Measurements from ENCODE around the gene EXOC4. TPM values are rescaled to one million over a fixed set of nuclear protein-coding genes. Genes with fewer than 3 reads are reported as not detected.

Gene EXOC4
- total RNA-seq, 1 experiment from 2014 or later = 71.0 TPM

DNA sequence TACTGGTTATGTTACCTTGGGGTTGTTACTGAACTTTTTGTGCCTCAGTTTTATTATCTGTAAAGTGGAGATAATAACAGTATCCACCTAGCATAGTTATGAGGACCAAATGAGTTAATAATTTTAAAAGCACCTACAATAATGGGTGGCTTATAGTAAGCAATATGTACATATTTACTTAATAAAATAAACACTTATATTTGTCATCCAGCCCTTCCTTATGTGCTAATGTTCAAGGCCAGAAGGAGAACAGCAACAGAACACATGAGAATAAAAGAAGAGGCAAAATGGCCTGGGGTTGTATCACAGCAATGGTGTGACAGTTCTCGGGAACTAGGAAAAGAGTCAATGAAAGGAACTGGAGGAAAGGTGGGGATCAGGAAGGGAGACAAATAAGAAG lies 618.9 kb downstream of the EXOC4 start:
- Histone ChIP-seq H3K9me3 (ENCODE audit: control insufficient read depth, insufficient read depth, low read depth, low read length) (no peaks in the 10 kb centered on the region), H3K36me3 (ENCODE audit: control insufficient read depth, insufficient read depth, low read length) (no peaks in the 10 kb centered on the region), H3K4me3 (ENCODE audit: low read depth in 2 of 2, low read length in 2 of 2) (no peak overlapping the region), H3K4me1 (ENCODE audit: control insufficient read depth, insufficient read depth, low read length) (no peaks in the 10 kb centered on the region), H3K27ac (ENCODE audit: low read length) (no peak overlapping the region), H3K27me3 (ENCODE audit: control insufficient read depth, insufficient read depth, low read length) (no peaks in the 10 kb centered on the region)
- ATAC-seq (no peak), DNase-seq (ENCODE audit: low read depth, low spot score) (no peak)
- in situ Hi-C loops (cut with HindIII; ENCODE audit: low pct_unique_long_range_greater_than_20kb, low sequenced_read_pairs) = no loop called here
- TF ChIP-seq, protein P1, sequence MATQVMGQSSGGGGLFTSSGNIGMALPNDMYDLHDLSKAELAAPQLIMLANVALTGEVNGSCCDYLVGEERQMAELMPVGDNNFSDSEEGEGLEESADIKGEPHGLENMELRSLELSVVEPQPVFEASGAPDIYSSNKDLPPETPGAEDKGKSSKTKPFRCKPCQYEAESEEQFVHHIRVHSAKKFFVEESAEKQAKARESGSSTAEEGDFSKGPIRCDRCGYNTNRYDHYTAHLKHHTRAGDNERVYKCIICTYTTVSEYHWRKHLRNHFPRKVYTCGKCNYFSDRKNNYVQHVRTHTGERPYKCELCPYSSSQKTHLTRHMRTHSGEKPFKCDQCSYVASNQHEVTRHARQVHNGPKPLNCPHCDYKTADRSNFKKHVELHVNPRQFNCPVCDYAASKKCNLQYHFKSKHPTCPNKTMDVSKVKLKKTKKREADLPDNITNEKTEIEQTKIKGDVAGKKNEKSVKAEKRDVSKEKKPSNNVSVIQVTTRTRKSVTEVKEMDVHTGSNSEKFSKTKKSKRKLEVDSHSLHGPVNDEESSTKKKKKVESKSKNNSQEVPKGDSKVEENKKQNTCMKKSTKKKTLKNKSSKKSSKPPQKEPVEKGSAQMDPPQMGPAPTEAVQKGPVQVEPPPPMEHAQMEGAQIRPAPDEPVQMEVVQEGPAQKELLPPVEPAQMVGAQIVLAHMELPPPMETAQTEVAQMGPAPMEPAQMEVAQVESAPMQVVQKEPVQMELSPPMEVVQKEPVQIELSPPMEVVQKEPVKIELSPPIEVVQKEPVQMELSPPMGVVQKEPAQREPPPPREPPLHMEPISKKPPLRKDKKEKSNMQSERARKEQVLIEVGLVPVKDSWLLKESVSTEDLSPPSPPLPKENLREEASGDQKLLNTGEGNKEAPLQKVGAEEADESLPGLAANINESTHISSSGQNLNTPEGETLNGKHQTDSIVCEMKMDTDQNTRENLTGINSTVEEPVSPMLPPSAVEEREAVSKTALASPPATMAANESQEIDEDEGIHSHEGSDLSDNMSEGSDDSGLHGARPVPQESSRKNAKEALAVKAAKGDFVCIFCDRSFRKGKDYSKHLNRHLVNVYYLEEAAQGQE (IDR thresholded peaks at IDR 0.05; ENCODE audit: insufficient read depth in 1 of 2, low read depth in 2 of 2, low read length in 1 of 2) = no peak
- TF ChIP-seq TCF7L2 (IDR thresholded peaks at IDR 0.05; ENCODE audit: low read depth, low read length) = no peak
- TF ChIP-seq, protein P2, sequence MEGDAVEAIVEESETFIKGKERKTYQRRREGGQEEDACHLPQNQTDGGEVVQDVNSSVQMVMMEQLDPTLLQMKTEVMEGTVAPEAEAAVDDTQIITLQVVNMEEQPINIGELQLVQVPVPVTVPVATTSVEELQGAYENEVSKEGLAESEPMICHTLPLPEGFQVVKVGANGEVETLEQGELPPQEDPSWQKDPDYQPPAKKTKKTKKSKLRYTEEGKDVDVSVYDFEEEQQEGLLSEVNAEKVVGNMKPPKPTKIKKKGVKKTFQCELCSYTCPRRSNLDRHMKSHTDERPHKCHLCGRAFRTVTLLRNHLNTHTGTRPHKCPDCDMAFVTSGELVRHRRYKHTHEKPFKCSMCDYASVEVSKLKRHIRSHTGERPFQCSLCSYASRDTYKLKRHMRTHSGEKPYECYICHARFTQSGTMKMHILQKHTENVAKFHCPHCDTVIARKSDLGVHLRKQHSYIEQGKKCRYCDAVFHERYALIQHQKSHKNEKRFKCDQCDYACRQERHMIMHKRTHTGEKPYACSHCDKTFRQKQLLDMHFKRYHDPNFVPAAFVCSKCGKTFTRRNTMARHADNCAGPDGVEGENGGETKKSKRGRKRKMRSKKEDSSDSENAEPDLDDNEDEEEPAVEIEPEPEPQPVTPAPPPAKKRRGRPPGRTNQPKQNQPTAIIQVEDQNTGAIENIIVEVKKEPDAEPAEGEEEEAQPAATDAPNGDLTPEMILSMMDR (IDR thresholded peaks at IDR 0.05) = no peak
- TF ChIP-seq SIN3A (IDR thresholded peaks at IDR 0.05; ENCODE audit: borderline replicate concordance, insufficient read depth, low read depth, low read length) = no peak
- no peak for TF ChIP-seq POLR2AphosphoS5 (IDR thresholded peaks at IDR 0.05; ENCODE audit: low read depth, low read length)
- ChIA-PET CTCF (no interaction called here), POLR2A (no interaction called here)
- no TSS peak for BruUV-seq (replicated peaks)
- intact Hi-C loops (cut with micrococcal nuclease; ENCODE audit: unreplicated experiment) = no loop called here

DNA sequence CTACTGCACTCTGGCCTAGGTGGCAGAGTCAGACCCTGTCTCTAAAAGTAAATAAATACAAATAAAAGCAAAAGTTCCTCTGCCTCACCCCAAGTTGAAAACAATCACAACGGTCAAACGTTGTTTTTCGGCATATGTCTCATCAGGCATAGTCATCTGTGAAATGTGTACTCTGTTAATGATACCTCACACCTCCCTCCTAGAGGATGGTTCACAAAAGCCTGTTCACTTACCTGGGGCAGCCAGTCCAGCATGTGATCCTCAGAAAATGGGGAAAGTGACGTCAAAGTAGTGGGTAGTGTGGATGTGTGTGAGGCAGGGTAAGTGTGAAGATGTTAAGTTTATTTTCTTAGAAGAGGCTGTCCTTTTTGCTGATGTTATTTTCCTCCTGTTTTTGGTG lies 620.3 kb downstream of the EXOC4 start:
- ATAC-seq = no peak
- DNase-seq (ENCODE audit: low read depth, low spot score) = no peak
- intact Hi-C loops (cut with micrococcal nuclease; ENCODE audit: unreplicated experiment) (no loop called here), in situ Hi-C loops (cut with HindIII; ENCODE audit: low pct_unique_long_range_greater_than_20kb, low sequenced_read_pairs) (no loop called here)
- Histone ChIP-seq H3K27me3 (ENCODE audit: control insufficient read depth, insufficient read depth, low read length) (no peaks in the 10 kb centered on the region), H3K4me1 (ENCODE audit: control insufficient read depth, insufficient read depth, low read length) (no peaks in the 10 kb centered on the region), H3K36me3 (ENCODE audit: control insufficient read depth, insufficient read depth, low read length) (no peaks in the 10 kb centered on the region), H3K4me3 (ENCODE audit: low read depth in 2 of 2, low read length in 2 of 2) (no peak overlapping the region), H3K9me3 (ENCODE audit: control insufficient read depth, insufficient read depth, low read depth, low read length) (no peaks in the 10 kb centered on the region), H3K27ac (ENCODE audit: low read length) (no peak overlapping the region)
- TF ChIP-seq SIN3A (IDR thresholded peaks at IDR 0.05; ENCODE audit: borderline replicate concordance, insufficient read depth, low read depth, low read length) (no peak), TCF7L2 (IDR thresholded peaks at IDR 0.05; ENCODE audit: low read depth, low read length) (no peak), POLR2AphosphoS5 (IDR thresholded peaks at IDR 0.05; ENCODE audit: low read depth, low read length) (no peak)
- TF ChIP-seq, protein P2 (IDR thresholded peaks at IDR 0.05) = no peak
- TF ChIP-seq, protein P1 (IDR thresholded peaks at IDR 0.05; ENCODE audit: insufficient read depth in 1 of 2, low read depth in 2 of 2, low read length in 1 of 2) = no peak
- POLR2A ChIA-PET = no interaction called here
- no TSS peak for BruUV-seq (replicated peaks)
- CTCF ChIA-PET = no interaction called here

All from Panc1 (cell line).